Neuronal stem cell (in vitro differentiated cells): Measurements from ENCODE around the gene TMEM175.

ENCODE experiments used
- DNase-seq: peaks from one replicate; pipeline ENCODE4 v3.0.0-alpha.2; 2013; ENCODE audit warnings: low spot score
- H2AFZ ChIP-seq: one replicate; pipeline ENCODE4 v1.6.1; 2013; ENCODE audit warnings: mild to moderate bottlenecking, low read length, inconsistent platforms
- H2AK5ac ChIP-seq: 2 replicates; pipeline ENCODE4 v1.6.1; 2013; ENCODE audit warnings: low read depth, mild to moderate bottlenecking, inconsistent platforms, low read length, moderate library complexity, mixed read lengths
- H2BK120ac ChIP-seq: 2 replicates; pipeline ENCODE4 v1.6.1; 2013; ENCODE audit warnings: low read depth, mild to moderate bottlenecking, inconsistent platforms, low read length, moderate library complexity, mixed read lengths
- H2BK12ac ChIP-seq: one replicate; pipeline ENCODE4 v1.6.1; 2013; ENCODE audit warnings: low read length, inconsistent platforms
- H2BK15ac ChIP-seq: 2 replicates; pipeline ENCODE4 v1.6.1; 2013; ENCODE audit warnings: mild to moderate bottlenecking, low read length, inconsistent platforms, mixed read lengths
- H2BK5ac ChIP-seq: one replicate; pipeline ENCODE4 v1.6.1; 2013; ENCODE audit warnings: inconsistent platforms, mild to moderate bottlenecking, low read length, moderate library complexity
- H3K14ac ChIP-seq: one replicate; pipeline ENCODE4 v1.6.1; 2013; ENCODE audit warnings: low read length, inconsistent platforms
- H3K18ac ChIP-seq: 2 replicates; pipeline ENCODE4 v1.6.1; 2013; ENCODE audit warnings: low read length, inconsistent platforms
- H3K23ac ChIP-seq: 2 replicates; pipeline ENCODE4 v1.6.1; 2013; ENCODE audit warnings: low read depth, mild to moderate bottlenecking, mixed read lengths, low read length, inconsistent platforms; ENCODE audit not compliant: poor library complexity
- H3K27ac ChIP-seq: replicated peaks from 3 replicates; pipeline ENCODE4 v1.5.1; 2013; ENCODE audit warnings: low read length, inconsistent platforms
- H3K27me3 ChIP-seq, 3 experiments: 2 replicates each; pipeline ENCODE4 v1.6.1; 2013; ENCODE audit warnings: low read length in 3 of 3, mild to moderate bottlenecking in 2 of 3, inconsistent platforms in 1 of 3, low read depth in 1 of 3, mixed read lengths in 1 of 3, moderate library complexity in 1 of 3; ENCODE audit not compliant: control insufficient read depth in 3 of 3, insufficient read depth in 3 of 3
- H3K36me3 ChIP-seq, 2 donors: replicated peaks in 1 of 2; 2 replicates each; pipeline ENCODE4 v1.6.1; 2013; ENCODE audit warnings: low read length in 2 of 2; ENCODE audit not compliant: control insufficient read depth in 2 of 2, insufficient read depth in 2 of 2
- H3K4ac ChIP-seq: 2 replicates; pipeline ENCODE4 v1.6.1; 2013; ENCODE audit warnings: inconsistent platforms, mild to moderate bottlenecking, low read length, moderate library complexity
- H3K4me1 ChIP-seq, 2 donors: 1 replicate in 1 of 2; 2 replicates in 1 of 2; pipeline ENCODE4 v1.6.1; 2013; ENCODE audit warnings: low read length in 2 of 2, low read depth in 1 of 2; ENCODE audit not compliant: control insufficient read depth in 2 of 2, insufficient read depth in 1 of 2
- H3K4me2 ChIP-seq: one replicate; pipeline ENCODE4 v1.6.1; 2013; ENCODE audit warnings: mild to moderate bottlenecking, low read length, inconsistent platforms; ENCODE audit not compliant: insufficient read depth, poor library complexity, severe bottlenecking
- H3K4me3 ChIP-seq, 2 donors: 2 replicates each; pipeline ENCODE4 v1.5.1; 2013; ENCODE audit warnings: low read length in 2 of 2, mild to moderate bottlenecking in 2 of 2, inconsistent platforms in 1 of 2, moderate library complexity in 1 of 2
- H3K79me1 ChIP-seq: one replicate; pipeline ENCODE4 v1.6.1; 2013; ENCODE audit warnings: low read depth, mild to moderate bottlenecking, inconsistent platforms, low read length, moderate library complexity
- H3K9ac ChIP-seq: one replicate; pipeline ENCODE4 v1.6.1; 2013; ENCODE audit warnings: mild to moderate bottlenecking, low read depth, low read length, inconsistent platforms; ENCODE audit not compliant: poor library complexity
- H3K9me3 ChIP-seq, 2 donors: replicated peaks in 1 of 2; 2 replicates each; pipeline versions ENCODE3 to v1.6.1; 2013; ENCODE audit warnings: low read length in 2 of 2, mild to moderate bottlenecking in 2 of 2, inconsistent platforms in 1 of 2, low read depth in 1 of 2, mixed read lengths in 1 of 2, moderate library complexity in 1 of 2; ENCODE audit not compliant: control insufficient read depth in 2 of 2, insufficient read depth in 1 of 2
- H4K8ac ChIP-seq: one replicate; pipeline ENCODE4 v1.6.1; 2013; ENCODE audit warnings: low read depth, mild to moderate bottlenecking, inconsistent platforms, low read length, moderate library complexity
- H4K91ac ChIP-seq: one replicate; pipeline ENCODE4 v1.6.1; 2013; ENCODE audit warnings: low read length, low read depth, mild to moderate bottlenecking, inconsistent platforms; ENCODE audit not compliant: poor library complexity
- WGBS, 2 donors: extraction: QIAGEN DNeasy Blood & Tissue Kit; methylation state at CpG; one replicate each; pipeline ENCODE4 v1.1.7; 2013; ENCODE audit warnings: missing lambda C conversion rate in 2 of 2, mixed read lengths in 1 of 2; ENCODE audit not compliant: insufficient read length in 2 of 2, insufficient replicate concordance in 1 of 2; ENCODE audit errors: extremely low coverage in 2 of 2; 5-methylcytosine and 5-hydroxymethylcytosine counted together

Gene TMEM175

DNA sequence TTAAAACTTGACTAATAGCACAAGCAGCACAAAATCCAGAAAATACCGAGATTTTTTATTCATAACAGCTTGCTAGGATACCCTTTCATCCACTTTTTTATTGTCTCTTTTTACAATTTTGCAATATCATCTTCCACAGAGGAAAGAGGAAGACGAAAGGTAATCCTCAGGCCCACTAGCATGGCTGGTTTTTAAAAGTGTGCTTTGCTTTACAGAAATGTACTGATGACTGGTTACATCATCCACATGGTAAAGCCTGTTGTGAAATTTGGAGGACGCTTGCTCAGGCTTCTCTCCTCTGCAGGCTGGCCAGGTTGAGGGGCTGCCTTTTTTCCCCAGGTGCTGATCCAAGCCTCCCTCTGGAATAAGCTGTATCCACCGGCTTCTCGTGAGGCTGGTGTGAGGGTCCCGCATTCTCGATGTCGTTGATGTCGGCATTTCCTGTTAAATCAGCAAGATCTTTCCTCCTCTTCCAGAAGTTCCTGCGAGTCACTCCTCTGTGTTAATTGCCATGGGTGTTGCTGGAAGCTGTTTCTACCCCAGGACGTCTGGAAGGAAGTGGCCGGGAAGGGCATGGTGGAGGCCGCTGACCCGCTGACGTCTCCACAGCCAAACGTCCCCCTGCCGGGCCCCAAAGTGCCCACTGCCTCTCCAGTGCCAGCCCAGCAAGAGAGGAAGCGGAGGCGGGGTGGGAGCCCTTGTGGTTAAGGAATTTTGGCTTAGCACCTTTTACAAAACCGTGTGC lies 46.9 kb downstream of the TMEM175 start:
- Histone ChIP-seq H2AK5ac (no peak overlapping the region), H2BK120ac (no peak overlapping the region), H2BK12ac (no peak overlapping the region), H3K9me3 (peaks cover 7 to 11% of the 10 kb centered on the region in 2 donors), H3K36me3 (no peaks in the 10 kb centered on the region), H3K4me2 (no peak overlapping the region), H3K4me3 (no peak overlapping the region), H3K4me1 (no peaks in the 10 kb centered on the region), H2BK15ac (no peak overlapping the region), H3K23ac (no peak overlapping the region), H3K79me1 (no peaks in the 10 kb centered on the region), H3K27ac (no peak overlapping the region), H4K91ac (no peak overlapping the region), H3K4ac (no peak overlapping the region), H3K18ac (no peak overlapping the region), H3K27me3 (peaks cover 0 to 23% (median 0%) of the 10 kb centered on the region in 3 experiments), H3K14ac (no peak overlapping the region), H2AFZ (peak overlapping the region; percentile 14), H2BK5ac (no peak overlapping the region), H4K8ac (no peak overlapping the region), H3K9ac (no peak overlapping the region)
- no peak for DNase-seq
- no CpG with 5 or more reads among the region's 20 CpGs for WGBS, 2 donors

DNA sequence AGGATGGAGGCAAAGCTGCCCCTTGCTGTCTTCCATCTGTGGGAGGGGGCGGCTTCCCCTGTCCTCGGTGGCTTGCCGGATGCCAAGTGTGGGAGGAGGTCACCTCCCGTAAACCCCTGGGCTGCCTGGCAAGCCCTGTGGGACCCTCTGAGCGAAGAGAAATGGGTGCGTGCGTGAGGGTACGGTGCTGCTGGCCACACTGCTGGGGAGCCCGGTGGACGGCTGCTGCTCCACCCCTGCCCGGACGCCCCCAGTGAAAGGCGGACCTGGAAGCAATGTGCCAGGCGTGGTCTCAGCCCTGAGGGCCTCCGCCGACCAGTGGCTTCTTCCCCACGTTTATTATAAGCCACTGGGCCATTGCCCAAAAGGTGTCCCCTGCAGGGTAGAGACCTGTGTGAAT lies 50.0 kb downstream of the TMEM175 start:
- Histone ChIP-seq H3K23ac (no peak overlapping the region), H3K9me3 (no peaks in the 10 kb centered on the region), H4K8ac (no peak overlapping the region), H2BK12ac (no peak overlapping the region), H2BK120ac (no peak overlapping the region), H2AFZ (no peak overlapping the region), H3K4me2 (no peak overlapping the region), H3K27ac (no peak overlapping the region), H2BK15ac (no peak overlapping the region), H3K4ac (no peak overlapping the region), H2AK5ac (no peak overlapping the region), H3K27me3 (peaks cover 0 to 49% (median 4%) of the 10 kb centered on the region in 3 experiments), H2BK5ac (no peak overlapping the region), H3K4me1 (peaks cover 2 to 6% of the 10 kb centered on the region in 2 donors), H3K18ac (no peak overlapping the region), H3K36me3 (no peaks in the 10 kb centered on the region), H3K79me1 (peaks cover under 1% of the 10 kb centered on the region), H3K14ac (no peak overlapping the region), H3K9ac (no peak overlapping the region), H4K91ac (no peak overlapping the region), H3K4me3 (no peak overlapping the region)
- no peak for DNase-seq
- no CpG with 5 or more reads among the region's 17 CpGs for WGBS, 2 donors

DNA sequence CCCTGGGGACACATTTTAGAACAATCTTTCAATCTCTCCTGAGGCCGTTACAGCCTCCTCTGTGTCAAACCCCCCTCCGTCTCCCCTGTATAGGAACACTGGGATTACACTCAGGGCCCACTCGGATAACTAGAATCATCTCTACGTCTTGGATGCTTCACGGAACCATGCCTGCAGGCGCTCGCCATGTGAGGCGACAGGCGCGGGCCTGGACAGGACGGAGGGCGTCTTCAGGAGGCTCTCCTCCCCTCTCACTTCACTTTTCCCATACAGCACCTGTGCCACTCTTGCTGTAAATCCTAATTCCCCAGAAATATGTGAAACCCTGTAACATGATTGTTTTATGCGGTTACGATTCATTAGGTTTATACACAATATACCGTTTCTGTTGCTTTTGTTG lies 50.6 kb downstream of the TMEM175 start:
- Histone ChIP-seq H2BK15ac (no peak overlapping the region), H3K4me2 (no peak overlapping the region), H3K27me3 (peaks cover 0 to 54% (median 4%) of the 10 kb centered on the region in 3 experiments), H2AK5ac (no peak overlapping the region), H3K4me1 (peaks cover 3 to 7% of the 10 kb centered on the region in 2 donors), H2BK12ac (no peak overlapping the region), H3K14ac (no peak overlapping the region), H4K8ac (no peak overlapping the region), H3K9ac (no peak overlapping the region), H2BK120ac (no peak overlapping the region), H3K4ac (no peak overlapping the region), H4K91ac (no peak overlapping the region), H3K36me3 (no peaks in the 10 kb centered on the region), H3K79me1 (peaks cover 1% of the 10 kb centered on the region), H3K9me3 (no peaks in the 10 kb centered on the region), H3K23ac (no peak overlapping the region), H3K18ac (no peak overlapping the region), H3K27ac (no peak overlapping the region), H2BK5ac (no peak overlapping the region), H2AFZ (no peak overlapping the region), H3K4me3 (no peak overlapping the region)
- WGBS, 2 donors, result no CpG with 5 or more reads among the region's 15 CpGs
- DNase-seq, result no peak

DNA sequence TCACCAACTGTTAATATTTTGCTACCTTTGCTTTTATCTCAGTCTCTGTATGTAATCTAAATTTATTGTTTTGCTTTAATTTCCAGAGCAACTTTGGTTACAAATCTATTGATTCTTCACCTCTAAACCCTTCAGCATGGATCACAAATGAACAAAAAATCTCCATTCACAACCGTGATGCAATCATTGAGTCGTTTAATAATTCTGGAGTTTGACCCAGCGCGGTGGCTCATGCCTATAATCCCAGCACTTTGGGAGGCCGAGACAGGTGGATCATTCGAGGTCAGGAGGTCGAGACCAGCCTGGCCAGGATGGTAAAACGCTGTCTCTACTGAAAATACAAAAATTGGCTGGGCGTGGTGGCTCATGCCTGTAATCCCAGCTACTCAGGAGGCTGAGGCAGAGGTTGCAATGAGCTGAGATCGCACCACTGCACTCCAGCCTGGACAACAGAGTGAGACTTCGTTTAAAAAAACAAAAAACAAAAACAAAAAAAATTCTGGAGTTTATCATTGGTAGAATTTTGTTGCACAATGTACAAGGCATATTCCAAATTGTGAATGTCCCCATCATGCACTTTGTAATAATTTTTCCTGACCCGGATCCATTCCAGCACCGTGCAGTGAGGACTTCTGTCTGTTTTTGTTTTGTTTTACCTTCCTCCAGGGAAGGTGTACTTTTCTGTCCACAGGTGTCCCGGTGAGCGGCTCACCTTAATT lies 52.2 kb downstream of the TMEM175 start:
- no CpG with 5 or more reads among the region's 15 CpGs for WGBS, 2 donors
- H3K9ac ChIP-seq, result no peak overlapping the region
- no peak overlapping the region for H2BK12ac ChIP-seq

More for the DNA sequence above, 52.2 kb downstream of the TMEM175 start:
- Histone ChIP-seq H2BK120ac (no peak overlapping the region), H3K27ac (no peak overlapping the region), H3K4me1 (peaks cover 3 to 7% of the 10 kb centered on the region in 2 donors), H3K18ac (no peak overlapping the region), H4K8ac (no peak overlapping the region), H3K79me1 (peaks cover 4% of the 10 kb centered on the region), H2AFZ (peak overlapping the region; percentile 53), H3K9me3 (no peaks in the 10 kb centered on the region), H2BK5ac (no peak overlapping the region), H3K4me3 (no peak overlapping the region), H3K23ac (no peak overlapping the region), H2BK15ac (no peak overlapping the region), H4K91ac (no peak overlapping the region), H3K14ac (no peak overlapping the region), H2AK5ac (no peak overlapping the region), H3K4ac (no peak overlapping the region), H3K4me2 (peak overlapping the region; percentile 33), H3K36me3 (no peaks in the 10 kb centered on the region), H3K27me3 (peaks cover 0 to 58% (median 4%) of the 10 kb centered on the region in 3 experiments)
- DNase-seq, result no peak
